Measurements from ENCODE around the gene HNRNPC.
A peak's percentile ranks its signal among the peaks of the same experiment; 100 is the strongest.
"Not testable (repeated sequence)": the region's sequence is repeated elsewhere in the genome, so short reads cannot be mapped to it uniquely, and the experiment has no call there.

HNRNPC gene

GRCh38 chr14:21258889-21259787 lies 10.1 kb downstream of the HNRNPC start:
- H4K20me1 ChIP-seq = peaks cover 100% of the 10 kb centered on the region
- H3K27ac ChIP-seq = no peak overlapping the region
- H3K9ac ChIP-seq = no peak overlapping the region; the same call in 1 of the 2 replicates
- no peak overlapping the region for H3K4me3 ChIP-seq
- no peaks in the 10 kb centered on the region for H3K27me3 ChIP-seq
- H3K4me2 ChIP-seq = peak overlapping the region; percentile 27; the same call in 1 of the 2 replicates
- TF ChIP-seq Cebpa-rat (IDR thresholded peaks at IDR 0.05) = no peak
- H3K4me1 ChIP-seq = peaks cover 75% of the 10 kb centered on the region
- no peaks in the 10 kb centered on the region for H3K9me3 ChIP-seq
- H3K36me3 ChIP-seq = peaks cover 97% of the 10 kb centered on the region

GRCh38 chr14:21258005-21258888 lies 11.0 kb downstream of the HNRNPC start:
- Histone ChIP-seq H4K20me1 (peaks cover 100% of the 10 kb centered on the region), H3K27ac (no peak overlapping the region), H3K27me3 (no peaks in the 10 kb centered on the region), H3K4me3 (no peak overlapping the region), H3K9ac (peak overlapping the region; percentile 40; the same call in 1 of the 2 replicates), H3K4me1 (peaks cover 66% of the 10 kb centered on the region), H3K36me3 (peaks cover 97% of the 10 kb centered on the region), H3K9me3 (no peaks in the 10 kb centered on the region), H3K4me2 (peak overlapping the region; percentile 27; the same call in 1 of the 2 replicates)
- TF ChIP-seq Cebpa-rat (IDR thresholded peaks at IDR 0.05) = no peak

DNA sequence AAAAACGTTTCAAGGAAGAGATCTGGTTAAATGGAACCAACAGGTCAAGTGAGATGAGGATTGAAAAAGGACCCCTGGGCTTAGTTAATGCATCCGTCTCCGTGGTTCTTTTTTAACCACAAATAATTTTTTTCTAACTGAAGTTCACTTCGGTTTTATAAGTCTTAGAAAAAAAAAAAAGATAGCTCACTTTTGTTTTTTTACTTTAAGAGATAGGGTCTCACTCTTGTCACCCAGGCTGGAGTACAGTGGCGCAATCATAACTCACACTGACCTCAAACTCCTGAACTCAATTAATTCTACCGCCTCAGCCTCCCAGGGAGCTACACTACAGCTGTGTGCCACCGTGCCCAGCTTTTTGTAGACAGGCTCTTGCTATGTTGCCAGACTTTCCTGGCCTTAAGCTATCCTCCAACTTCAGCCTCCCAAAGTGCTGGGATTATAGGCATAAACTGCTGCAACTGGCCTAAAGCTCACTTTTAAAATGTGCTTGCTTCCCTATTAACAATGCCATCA lies 11.8 kb downstream of the HNRNPC start:
- Histone ChIP-seq H3K27ac (no peak overlapping the region), H3K36me3 (peaks cover 99% of the 10 kb centered on the region), H3K9ac (peak overlapping the region; percentile 40; the same call in 1 of the 2 replicates), H3K27me3 (no peaks in the 10 kb centered on the region), H3K4me3 (no peak overlapping the region), H3K4me1 (peaks cover 58% of the 10 kb centered on the region), H4K20me1 (peaks cover 100% of the 10 kb centered on the region), H3K9me3 (no peaks in the 10 kb centered on the region), H3K4me2 (peak overlapping the region; percentile 21)
- no peak for TF ChIP-seq Cebpa-rat (IDR thresholded peaks at IDR 0.05)

DNA sequence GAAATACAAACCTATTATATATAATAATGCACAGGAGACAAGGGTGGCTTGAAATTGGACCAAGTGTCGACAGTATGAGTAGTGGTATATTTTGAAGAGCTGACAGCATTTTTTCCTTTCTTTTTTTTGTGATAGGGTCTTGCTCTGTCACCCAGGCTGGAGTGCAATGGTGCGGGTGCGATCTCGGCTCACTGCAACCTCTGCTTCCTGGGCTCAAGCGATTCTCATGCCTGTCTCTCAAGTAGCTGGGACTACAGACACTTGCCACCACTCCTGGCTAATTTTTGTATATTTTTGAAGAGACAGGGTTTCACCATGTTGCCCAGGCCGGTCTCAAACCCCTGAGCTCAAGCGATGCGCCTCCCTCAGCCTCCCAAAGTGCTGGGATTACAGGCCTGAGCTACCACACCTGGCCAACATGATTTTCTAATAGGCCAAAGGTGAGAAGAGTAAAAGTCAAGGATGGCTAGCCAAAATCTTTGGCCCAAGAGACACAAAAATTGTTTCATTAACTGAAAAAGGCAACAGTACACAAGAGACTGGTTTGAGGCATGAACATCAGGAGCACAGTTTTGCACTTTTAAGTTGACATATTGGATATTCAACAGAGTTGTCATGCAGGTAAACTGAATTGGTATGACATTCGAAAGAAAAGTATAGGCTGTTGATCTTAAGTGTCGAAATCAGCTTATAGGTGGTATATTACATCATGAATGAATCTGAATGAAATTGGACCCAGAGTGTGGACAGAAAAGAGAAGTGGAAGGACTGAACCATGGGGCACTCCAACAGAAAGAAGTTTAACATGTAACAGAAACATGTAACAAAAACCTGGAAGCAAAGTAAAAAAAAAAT lies 12.5 kb downstream of the HNRNPC start:
- H3K4me3 ChIP-seq = no peak overlapping the region
- H3K36me3 ChIP-seq = peaks cover 98% of the 10 kb centered on the region
- H3K4me1 ChIP-seq = peaks cover 51% of the 10 kb centered on the region
- no peak overlapping the region for H3K27ac ChIP-seq
- H3K4me2 ChIP-seq = peak overlapping the region; percentile 21; the same call in 1 of the 2 replicates
- no peaks in the 10 kb centered on the region for H3K27me3 ChIP-seq
- H3K9ac ChIP-seq = no peak overlapping the region
- no peak for TF ChIP-seq Cebpa-rat (IDR thresholded peaks at IDR 0.05)
- peaks cover 100% of the 10 kb centered on the region for H4K20me1 ChIP-seq
- H3K9me3 ChIP-seq = no peaks in the 10 kb centered on the region

GRCh38 chr14:21256102-21256447 lies 13.2 kb downstream of the HNRNPC start:
- Histone ChIP-seq H4K20me1 (peaks cover 100% of the 10 kb centered on the region), H3K36me3 (peaks cover 98% of the 10 kb centered on the region), H3K4me2 (peak overlapping the region; percentile 15; the same call in 1 of the 2 replicates), H3K4me1 (peaks cover 44% of the 10 kb centered on the region)
- H3K9me3 ChIP-seq, H3K4me3 ChIP-seq, H3K27me3 ChIP-seq, H3K9ac ChIP-seq, H3K27ac ChIP-seq: not testable (repeated sequence)

GRCh38 chr14:21255385-21256101 lies 13.7 kb downstream of the HNRNPC start:
- H3K36me3 ChIP-seq = peaks cover 98% of the 10 kb centered on the region
- H4K20me1 ChIP-seq = peaks cover 100% of the 10 kb centered on the region
- H3K4me2 ChIP-seq = peak overlapping the region; percentile 15; the same call in 1 of the 2 replicates
- H3K4me3 ChIP-seq = no peak overlapping the region
- TF ChIP-seq Cebpa-rat (IDR thresholded peaks at IDR 0.05) = no peak
- no peak overlapping the region for H3K27ac ChIP-seq
- H3K9me3 ChIP-seq = peaks cover 9% of the 10 kb centered on the region; the same call in 1 of the 2 replicates
- no peaks in the 10 kb centered on the region for H3K27me3 ChIP-seq
- no peak overlapping the region for H3K9ac ChIP-seq
- peaks cover 39% of the 10 kb centered on the region for H3K4me1 ChIP-seq

- Histone ChIP-seq H3K9me3 (peaks cover 13% of the 10 kb centered on the region; the same call in 1 of the 2 replicates), H3K27ac (no peak overlapping the region), H3K27me3 (no peaks in the 10 kb centered on the region), H3K4me1 (peaks cover 7% of the 10 kb centered on the region), H3K4me3 (no peak overlapping the region), H3K4me2 (no peak overlapping the region), H3K36me3 (peaks cover 98% of the 10 kb centered on the region), H4K20me1 (peaks cover 100% of the 10 kb centered on the region), H3K9ac (no peak overlapping the region)
- no peak for TF ChIP-seq Cebpa-rat (IDR thresholded peaks at IDR 0.05)
These were observed 17.1 kb downstream of the HNRNPC start for GRCh38 chr14:21252149-21252548.

- Histone ChIP-seq H3K9me3 (peaks cover 13% of the 10 kb centered on the region; the same call in 1 of the 2 replicates), H3K27ac (no peak overlapping the region), H3K4me3 (no peak overlapping the region), H3K4me1 (no peaks in the 10 kb centered on the region), H3K27me3 (no peaks in the 10 kb centered on the region), H3K4me2 (no peak overlapping the region), H3K9ac (no peak overlapping the region), H3K36me3 (peaks cover 98% of the 10 kb centered on the region), H4K20me1 (peaks cover 100% of the 10 kb centered on the region)
- no peak for TF ChIP-seq Cebpa-rat (IDR thresholded peaks at IDR 0.05)
These were observed 18.0 kb downstream of the HNRNPC start for GRCh38 chr14:21251215-21251614.

All from BLaER1 (cell line).